Thymus (tissue), 11 donors: ENCODE results near the gene POLG2. TPM values are rescaled to one million over a fixed set of nuclear protein-coding genes. Genes with fewer than 3 reads are reported as not detected.
A peak's percentile ranks its signal among the peaks of the same experiment; 100 is the strongest.
"Not testable (repeated sequence)": the region's sequence is repeated elsewhere in the genome, so short reads cannot be mapped to it uniquely, and the experiment has no call there.

Experiments used
- DNase-seq, 9 donors: peaks; one replicate each; pipeline ENCODE4 v3.0.0-alpha.2; 2013; ENCODE audit warnings: low spot score in 9 of 9, low read depth in 6 of 9, missing footprints in 1 of 9
- H3K27ac ChIP-seq, 2 donors: one replicate each; pipeline ENCODE4 v1.5.1; 2013; ENCODE audit warnings: control low read depth in 1 of 2, low read depth in 1 of 2, low read length in 1 of 2, mild to moderate bottlenecking in 1 of 2, moderate library complexity in 1 of 2
- H3K27me3 ChIP-seq, 2 donors: one replicate each; pipeline ENCODE4 v1.5.1; 2013; ENCODE audit warnings: low read length in 1 of 2; ENCODE audit not compliant: control insufficient read depth in 2 of 2, insufficient read depth in 1 of 2
- H3K36me3 ChIP-seq, 2 donors: one replicate each; pipeline ENCODE4 v1.5.1; 2013; ENCODE audit warnings: low read length in 1 of 2, mild to moderate bottlenecking in 1 of 2, moderate library complexity in 1 of 2; ENCODE audit not compliant: control insufficient read depth in 2 of 2, insufficient read depth in 2 of 2
- H3K4me1 ChIP-seq, 2 donors: one replicate each; pipeline ENCODE4 v1.5.1; 2013; ENCODE audit warnings: low read length in 2 of 2; ENCODE audit not compliant: control insufficient read depth in 2 of 2, insufficient read depth in 2 of 2
- H3K4me3 ChIP-seq, 2 donors: one replicate each; pipeline ENCODE4 v1.5.1; 2013; ENCODE audit warnings: low read length in 2 of 2, control low read depth in 1 of 2, mild to moderate bottlenecking in 1 of 2
- H3K9me3 ChIP-seq, 2 donors: one replicate each; pipeline ENCODE4 v1.5.1; 2013; ENCODE audit warnings: low read length in 1 of 2, mild to moderate bottlenecking in 1 of 2; ENCODE audit not compliant: control insufficient read depth in 2 of 2, insufficient read depth in 1 of 2
- WGBS: extraction: QIAGEN DNeasy Blood & Tissue Kit; methylation state at CpG from one replicate; pipeline ENCODE4 v1.1.7; 2013; 5-methylcytosine and 5-hydroxymethylcytosine counted together
- polyA plus RNA-seq: library from polyadenylated mRNA; stranded (reverse); fragments of 200-250 nt; gene quantifications from one replicate; pipeline ENCODE4 v1.2.3, GENCODE V29; 2013
- total RNA-seq: library from RNA; stranded (reverse); fragments of 120-200 nt; gene quantifications from one replicate; pipeline ENCODE4 v1.2.4, GENCODE V29; 2013
- donor health status: healthy.

Gene POLG2
- total and polyA plus RNA-seq, 2 donors, result 13.2 to 24.4 TPM

- H3K36me3 ChIP-seq, result no peaks in the 10 kb centered on the region
- H3K4me1 ChIP-seq, result peaks cover 16 to 23% of the 10 kb centered on the region in 2 donors
- no peak overlapping the region for H3K4me3 ChIP-seq
- 43% methylated on average over 3 of the region's 3 CpGs for WGBS
- no peak for DNase-seq
- H3K9me3 ChIP-seq, result peaks cover 5 to 20% of the 10 kb centered on the region in 2 donors
- H3K27ac ChIP-seq, result peak overlapping the region; percentile 74 to 84
- H3K27me3 ChIP-seq, result no peaks in the 10 kb centered on the region
These were observed 54.3 kb downstream of the POLG2 start for GRCh38 chr17:64442541-64442971.

- WGBS, result 3% methylated on average over 10 of the region's 10 CpGs
- Histone ChIP-seq H3K9me3 (peaks cover 7 to 23% of the 10 kb centered on the region in 2 donors), H3K36me3 (no peaks in the 10 kb centered on the region), H3K27ac (peak overlapping the region; percentile 74 to 84), H3K4me3 (no peak overlapping the region), H3K4me1 (peaks cover 16 to 23% of the 10 kb centered on the region in 2 donors), H3K27me3 (no peaks in the 10 kb centered on the region)
- peak; percentile 24 to 81 (median 51) for DNase-seq
These were observed 54.9 kb downstream of the POLG2 start for GRCh38 chr17:64441772-64442540.

GRCh38 chr17:64439956-64440355 lies 56.9 kb downstream of the POLG2 start:
- peaks cover 7 to 30% of the 10 kb centered on the region in 2 donors for H3K9me3 ChIP-seq
- H3K4me3 ChIP-seq, result no peak overlapping the region
- H3K27me3 ChIP-seq, result no peaks in the 10 kb centered on the region
- WGBS, result 96% methylated on average over 2 of the region's 2 CpGs
- no peak for DNase-seq
- H3K4me1 ChIP-seq, result peaks cover 16 to 23% of the 10 kb centered on the region in 2 donors
- H3K36me3 ChIP-seq, result no peaks in the 10 kb centered on the region
- H3K27ac ChIP-seq, result no peak overlapping the region

DNA sequence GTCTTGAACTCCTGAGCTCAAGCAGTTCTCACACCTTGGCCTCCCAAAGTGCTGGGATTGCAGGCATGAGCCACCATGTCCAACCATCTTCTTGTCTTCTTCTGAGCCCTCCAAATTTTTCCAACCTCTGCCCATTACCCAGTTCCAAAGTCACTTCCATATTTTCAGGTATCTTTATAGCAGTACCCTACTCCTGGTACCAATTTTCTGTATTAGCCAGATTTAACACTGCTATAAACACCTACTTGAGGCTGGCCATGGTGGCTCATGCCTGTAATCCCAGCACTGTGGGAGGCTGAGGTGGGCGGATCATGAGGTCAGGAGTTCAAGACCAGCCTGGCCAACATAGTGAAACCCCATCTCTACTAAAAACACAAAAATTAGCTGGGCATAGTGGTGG lies 57.3 kb downstream of the POLG2 start:
- H3K27ac ChIP-seq, H3K36me3 ChIP-seq, DNase-seq, H3K4me3 ChIP-seq, H3K27me3 ChIP-seq: not testable (repeated sequence)
- peaks cover 16 to 23% of the 10 kb centered on the region in 2 donors for H3K4me1 ChIP-seq
- peaks cover 7 to 31% of the 10 kb centered on the region in 2 donors for H3K9me3 ChIP-seq
- 98% methylated on average over 1 of the region's 1 CpG for WGBS

GRCh38 chr17:64437944-64438525 lies 58.8 kb downstream of the POLG2 start:
- H3K9me3 ChIP-seq, result peaks cover 7 to 33% of the 10 kb centered on the region in 2 donors
- H3K27ac ChIP-seq, result no peak overlapping the region
- no peak for DNase-seq
- WGBS, result over 99% methylated on average over 5 of the region's 5 CpGs
- H3K27me3 ChIP-seq, result no peaks in the 10 kb centered on the region
- H3K36me3 ChIP-seq, result no peaks in the 10 kb centered on the region
- H3K4me1 ChIP-seq, result peaks cover 14 to 16% of the 10 kb centered on the region in 2 donors
- H3K4me3 ChIP-seq, result no peak overlapping the region

GRCh38 chr17:64431534-64431933 lies 65.3 kb downstream of the POLG2 start:
- H3K4me3 ChIP-seq, result no peak overlapping the region
- no peaks in the 10 kb centered on the region for H3K36me3 ChIP-seq
- peaks cover 0 to 10% of the 10 kb centered on the region in 2 donors for H3K9me3 ChIP-seq
- WGBS, result 95% methylated on average over 6 of the region's 6 CpGs
- no peaks in the 10 kb centered on the region for H3K27me3 ChIP-seq
- no peaks in the 10 kb centered on the region for H3K4me1 ChIP-seq
- no peak overlapping the region for H3K27ac ChIP-seq
- no peak for DNase-seq

DNA sequence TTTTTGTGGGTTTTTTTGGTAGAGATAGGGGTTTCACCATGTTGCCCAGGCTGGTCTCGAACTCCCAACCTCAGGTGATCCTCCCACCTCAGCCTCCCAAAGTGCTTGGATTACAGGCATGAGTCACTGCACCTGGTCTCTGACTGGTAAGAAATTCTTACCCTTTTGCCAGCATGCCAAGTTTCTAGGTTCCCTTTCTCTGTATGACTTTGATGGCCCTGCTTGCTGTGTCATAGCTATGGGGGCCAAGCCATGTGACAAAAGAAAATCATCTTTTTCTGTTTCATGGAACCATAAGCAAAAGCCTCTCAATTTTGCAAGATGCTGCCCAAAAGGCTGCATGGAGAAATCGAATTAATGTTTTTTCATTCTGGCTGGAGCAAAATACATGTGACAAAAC lies 66.8 kb downstream of the POLG2 start:
- H3K9me3 ChIP-seq, H3K36me3 ChIP-seq, DNase-seq, H3K4me3 ChIP-seq, H3K27ac ChIP-seq, H3K27me3 ChIP-seq, H3K4me1 ChIP-seq: not testable (repeated sequence)
- WGBS, result 93% methylated on average over 2 of the region's 2 CpGs

DNA sequence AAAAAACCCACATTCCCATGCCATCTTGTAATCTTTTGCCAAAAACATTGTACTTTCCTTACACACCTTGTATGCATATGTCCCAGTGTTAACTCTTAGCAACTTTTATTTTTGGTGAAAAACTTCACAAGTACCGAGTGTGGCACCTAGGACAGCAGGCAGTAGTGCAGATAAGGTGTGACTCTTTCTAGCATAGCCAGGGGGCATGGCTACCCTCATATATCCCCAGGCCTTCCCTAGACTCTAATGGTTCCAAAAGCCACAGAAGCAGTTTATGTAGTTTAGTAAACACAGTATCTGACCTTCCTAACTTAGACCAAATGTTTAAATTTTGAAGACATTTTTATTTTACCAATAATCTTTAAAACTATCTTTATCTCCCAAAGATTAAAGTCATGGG lies 68.4 kb downstream of the POLG2 start:
- no peak overlapping the region for H3K27ac ChIP-seq
- H3K4me3 ChIP-seq, result no peak overlapping the region
- no peak for DNase-seq
- no peaks in the 10 kb centered on the region for H3K36me3 ChIP-seq
- H3K9me3 ChIP-seq, result no peaks in the 10 kb centered on the region
- no peaks in the 10 kb centered on the region for H3K4me1 ChIP-seq
- WGBS, result 97% methylated on average over 1 of the region's 1 CpG
- no peaks in the 10 kb centered on the region for H3K27me3 ChIP-seq
